Right lobe of liver (tissue), 4 donors: ENCODE measurements around the gene TMED6.
A peak's percentile ranks its signal among the peaks of the same experiment; 100 is the strongest.

Experiments
- POLR2A ChIP-seq: fragments of 450-650 bp; IDR thresholded peaks from one replicate; pipeline ENCODE4 v1.6.1; 2017; ENCODE audit warnings: antibody characterized with exemption, mild to moderate bottlenecking
- TF ChIP-seq, protein P1 (sequence below), 4 donors: fragments of 200-600 bp in 3 of 4; fragments of 450-650 bp in 1 of 4; IDR thresholded peaks; one replicate each; pipeline versions ENCODE4 v1.5.1 to v1.8.0; 2016 to 2022; ENCODE audit warnings: antibody characterized with exemption in 4 of 4, mild to moderate bottlenecking in 2 of 4
- donor health status: DM: no; HTN: no; CAD: no.
- donor health status: DM: no; HTN: no; CAD: no.
- donor health status: DM: no; HTN: yes; CAD: no.

DNA sequence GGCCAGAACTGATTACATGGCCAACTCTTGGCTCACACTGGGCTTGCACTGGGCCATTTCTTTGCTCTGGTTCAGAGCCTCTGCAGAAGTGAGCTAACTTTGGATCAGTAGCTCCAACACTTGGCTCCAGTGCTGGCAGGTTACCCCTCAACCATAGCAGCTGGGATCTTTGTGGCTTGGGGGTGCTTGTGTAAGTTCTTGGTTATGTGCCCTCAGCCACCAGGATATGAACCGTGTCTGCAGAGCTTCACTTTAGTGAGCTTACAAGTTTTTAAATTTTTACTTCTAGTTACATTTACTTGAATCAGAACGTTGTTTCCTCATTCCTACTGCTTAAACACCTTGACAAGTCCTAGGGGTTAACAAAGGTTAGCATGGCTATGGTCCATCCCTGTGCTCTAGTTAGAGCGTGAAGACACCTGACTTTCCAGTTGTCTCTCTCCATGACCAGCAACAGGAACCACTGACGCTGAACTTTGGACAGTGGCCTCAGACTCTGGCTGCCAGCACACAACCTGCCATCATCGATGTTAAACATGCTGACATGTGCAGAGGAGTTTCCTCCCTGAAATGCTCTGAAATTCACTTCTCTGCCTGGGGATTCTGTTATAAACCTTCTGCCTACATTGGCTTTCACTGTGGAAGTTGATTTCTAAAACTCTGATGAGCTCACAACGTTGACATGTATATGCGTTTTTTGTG lies 25.3 kb downstream of the TMED6 start:
- TF ChIP-seq, protein P1, sequence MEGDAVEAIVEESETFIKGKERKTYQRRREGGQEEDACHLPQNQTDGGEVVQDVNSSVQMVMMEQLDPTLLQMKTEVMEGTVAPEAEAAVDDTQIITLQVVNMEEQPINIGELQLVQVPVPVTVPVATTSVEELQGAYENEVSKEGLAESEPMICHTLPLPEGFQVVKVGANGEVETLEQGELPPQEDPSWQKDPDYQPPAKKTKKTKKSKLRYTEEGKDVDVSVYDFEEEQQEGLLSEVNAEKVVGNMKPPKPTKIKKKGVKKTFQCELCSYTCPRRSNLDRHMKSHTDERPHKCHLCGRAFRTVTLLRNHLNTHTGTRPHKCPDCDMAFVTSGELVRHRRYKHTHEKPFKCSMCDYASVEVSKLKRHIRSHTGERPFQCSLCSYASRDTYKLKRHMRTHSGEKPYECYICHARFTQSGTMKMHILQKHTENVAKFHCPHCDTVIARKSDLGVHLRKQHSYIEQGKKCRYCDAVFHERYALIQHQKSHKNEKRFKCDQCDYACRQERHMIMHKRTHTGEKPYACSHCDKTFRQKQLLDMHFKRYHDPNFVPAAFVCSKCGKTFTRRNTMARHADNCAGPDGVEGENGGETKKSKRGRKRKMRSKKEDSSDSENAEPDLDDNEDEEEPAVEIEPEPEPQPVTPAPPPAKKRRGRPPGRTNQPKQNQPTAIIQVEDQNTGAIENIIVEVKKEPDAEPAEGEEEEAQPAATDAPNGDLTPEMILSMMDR (IDR thresholded peaks at IDR 0.05) = no peak
- peak; percentile 56 for TF ChIP-seq POLR2A
